ENCODE results near the gene STK32B. TPM values are rescaled to one million over a fixed set of nuclear protein-coding genes. Genes with fewer than 3 reads are reported as not detected.

STK32B gene
- total RNA-seq, 1 experiment from 2014 or later = 1.1 TPM

DNA sequence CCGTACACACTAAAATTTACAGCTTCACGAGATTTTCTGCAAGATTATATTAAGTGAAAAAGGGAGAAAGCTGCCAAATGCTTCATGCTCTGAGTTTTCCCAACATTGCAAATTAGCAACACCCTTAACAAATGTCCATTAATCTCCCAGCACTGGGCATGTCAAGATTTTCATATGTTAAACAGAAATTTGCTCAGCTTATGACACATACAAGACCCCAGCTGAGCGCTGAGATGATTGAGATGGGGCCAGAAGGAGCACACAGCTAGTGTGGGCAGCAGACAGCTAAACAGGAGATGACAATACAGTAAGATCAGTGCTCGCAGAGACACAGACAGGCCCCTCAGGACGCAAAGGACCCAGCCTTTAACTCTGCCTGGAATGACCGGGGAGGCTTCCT is 208.8 kb downstream of the STK32B start:
- H3K9me2 ChIP-seq (replicated peaks; ENCODE audit: low read length) = no peaks in the 10 kb centered on the region
- intact Hi-C loops (cut with micrococcal nuclease) = no loop called here
- ATAC-seq = no peak

GRCh38 chr4:5261866-5262265 is 210.6 kb downstream of the STK32B start:
- no peak for ATAC-seq
- no peak overlapping the region for H2AFZ ChIP-seq (ENCODE audit: low read length)
- H3K27me3 ChIP-seq (ENCODE audit: low read length) = peaks cover 7% of the 10 kb centered on the region; the same call in 1 of the 2 replicates
- no peaks in the 10 kb centered on the region for H3K4me1 ChIP-seq (ENCODE audit: insufficient read depth, low read length)
- H3K9me3 ChIP-seq (ENCODE audit: low read length) = no peaks in the 10 kb centered on the region
- H4K20me1 ChIP-seq (ENCODE audit: low read length) = no peaks in the 10 kb centered on the region
- H3K9ac ChIP-seq (ENCODE audit: low read length) = no peak overlapping the region
- no peaks in the 10 kb centered on the region for H3K79me2 ChIP-seq (ENCODE audit: low read length)
- TF ChIP-seq CTCF (conservative IDR thresholded peaks at IDR 0.05; ENCODE audit: low read depth, low read length) = no peak
- TF ChIP-seq EZH2 (IDR thresholded peaks at IDR 0.05; ENCODE audit: low read length, unreplicated experiment) = no peak
- no peak for TF ChIP-seq EZH2phosphoT487 (IDR thresholded peaks at IDR 0.05; ENCODE audit: borderline replicate concordance, low read length)
- CTCF ChIA-PET = no interaction called here
- no peak overlapping the region for H3K4me3 ChIP-seq (ENCODE audit: low read length)
- H3F3A ChIP-seq (ENCODE audit: low read length, unreplicated experiment) = no peaks in the 10 kb centered on the region
- H3K9me2 ChIP-seq (replicated peaks; ENCODE audit: low read length) = no peaks in the 10 kb centered on the region
- BruUV-seq (replicated peaks) = no TSS peak
- no peak overlapping the region for H3K27ac ChIP-seq (ENCODE audit: low read length)
- POLR2A ChIA-PET (ENCODE audit: unreplicated experiment) = no interaction called here
- H3K4me2 ChIP-seq (ENCODE audit: low read length) = no peak overlapping the region
- intact Hi-C loops (cut with micrococcal nuclease) = no loop called here
- no peak for DNase-seq
- H3K36me3 ChIP-seq (ENCODE audit: low read depth, low read length) = no peaks in the 10 kb centered on the region

More for the DNA sequence above, 208.8 kb downstream of the STK32B start:
- Histone ChIP-seq H3F3A (ENCODE audit: low read length, unreplicated experiment) (no peaks in the 10 kb centered on the region), H2AFZ (ENCODE audit: low read length) (no peak overlapping the region), H4K20me1 (ENCODE audit: low read length) (no peaks in the 10 kb centered on the region), H3K27ac (ENCODE audit: low read length) (no peak overlapping the region), H3K36me3 (ENCODE audit: low read depth, low read length) (no peaks in the 10 kb centered on the region), H3K79me2 (ENCODE audit: low read length) (no peaks in the 10 kb centered on the region), H3K4me1 (ENCODE audit: insufficient read depth, low read length) (no peaks in the 10 kb centered on the region), H3K9me3 (ENCODE audit: low read length) (no peaks in the 10 kb centered on the region), H3K9ac (ENCODE audit: low read length) (no peak overlapping the region), H3K27me3 (ENCODE audit: low read length) (peaks cover 5% of the 10 kb centered on the region; the same call in 1 of the 2 replicates), H3K4me2 (ENCODE audit: low read length) (no peak overlapping the region), H3K4me3 (ENCODE audit: low read length) (no peak overlapping the region)
- CTCF ChIA-PET = no interaction called here
- no TSS peak for BruUV-seq (replicated peaks)
- no peak for DNase-seq
- POLR2A ChIA-PET (ENCODE audit: unreplicated experiment) = no interaction called here
- TF ChIP-seq EZH2phosphoT487 (IDR thresholded peaks at IDR 0.05; ENCODE audit: borderline replicate concordance, low read length) = no peak
- TF ChIP-seq CTCF (conservative IDR thresholded peaks at IDR 0.05; ENCODE audit: low read depth, low read length) = no peak
- no peak for TF ChIP-seq EZH2 (IDR thresholded peaks at IDR 0.05; ENCODE audit: low read length, unreplicated experiment)

DNA sequence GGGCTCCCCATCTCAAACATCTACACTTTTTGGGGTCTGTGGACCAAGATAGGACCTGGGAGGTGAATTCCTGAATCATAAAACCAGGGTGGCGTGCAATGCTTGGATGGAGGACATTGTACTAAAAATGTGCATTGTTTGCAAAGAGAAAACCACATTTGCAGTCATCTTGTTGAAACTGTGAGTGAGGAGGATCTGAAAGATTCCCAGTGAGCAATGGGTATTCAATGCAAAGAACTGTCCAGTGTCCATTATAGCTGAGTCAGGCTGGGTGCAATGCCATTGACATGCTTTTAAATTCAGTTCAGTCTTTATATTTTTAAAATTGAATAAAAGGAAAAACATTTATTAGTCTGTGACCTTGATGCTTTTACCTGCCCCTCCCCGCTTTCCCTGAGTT is 215.7 kb downstream of the STK32B start:
- ATAC-seq (no peak), DNase-seq (no peak)
- BruUV-seq (replicated peaks) = no TSS peak
- Histone ChIP-seq H3F3A (ENCODE audit: low read length, unreplicated experiment) (no peaks in the 10 kb centered on the region), H3K9me2 (replicated peaks; ENCODE audit: low read length) (no peaks in the 10 kb centered on the region), H3K4me3 (ENCODE audit: low read length) (no peak overlapping the region), H3K4me2 (ENCODE audit: low read length) (no peak overlapping the region), H3K36me3 (ENCODE audit: low read depth, low read length) (no peaks in the 10 kb centered on the region), H3K9ac (ENCODE audit: low read length) (no peak overlapping the region), H4K20me1 (ENCODE audit: low read length) (no peaks in the 10 kb centered on the region), H3K4me1 (ENCODE audit: insufficient read depth, low read length) (no peaks in the 10 kb centered on the region), H3K79me2 (ENCODE audit: low read length) (no peaks in the 10 kb centered on the region), H2AFZ (ENCODE audit: low read length) (no peak overlapping the region), H3K9me3 (ENCODE audit: low read length) (no peaks in the 10 kb centered on the region), H3K27ac (ENCODE audit: low read length) (no peak overlapping the region), H3K27me3 (ENCODE audit: low read length) (peaks cover 27% of the 10 kb centered on the region)
- CTCF ChIA-PET = no interaction called here
- POLR2A ChIA-PET (ENCODE audit: unreplicated experiment) = no interaction called here
- TF ChIP-seq EZH2phosphoT487 (IDR thresholded peaks at IDR 0.05; ENCODE audit: borderline replicate concordance, low read length) = no peak
- TF ChIP-seq CTCF (conservative IDR thresholded peaks at IDR 0.05; ENCODE audit: low read depth, low read length) = no peak
- no peak for TF ChIP-seq EZH2 (IDR thresholded peaks at IDR 0.05; ENCODE audit: low read length, unreplicated experiment)
- intact Hi-C loops (cut with micrococcal nuclease) = no loop called here
